HepG2 (cell line): ENCODE results near the gene SRGAP3.

Source experiments
- ADNP ChIP-seq: sonication (generic); formaldehyde crosslinking; IDR thresholded peaks from 2 replicates; pipeline ENCODE4 v1.4.0; 2020; ENCODE audit warnings: missing genetic modification reagents
- GTF2F1 ChIP-seq: fragments of 150-350 bp; IDR thresholded peaks from 2 replicates; pipeline ENCODE4 v1.6.1; 2014; ENCODE audit warnings: low read length
- MAF1 ChIP-seq: sonication (generic); formaldehyde crosslinking; IDR thresholded peaks from 2 replicates; pipeline ENCODE4 v1.5.0; 2020; ENCODE audit warnings: missing genetic modification reagents, borderline replicate concordance
- POLR2A ChIP-seq, 2 experiments: IDR thresholded peaks; 2 replicates each; pipeline ENCODE4 v1.6.1; 2011; ENCODE audit warnings: low read depth in 2 of 2, low read length in 2 of 2, mild to moderate bottlenecking in 1 of 2, moderate library complexity in 1 of 2; ENCODE audit not compliant: insufficient read depth in 1 of 2

GRCh38 chr3:9183011-9183410 lies 66.4 kb downstream of the SRGAP3 start:
- TF ChIP-seq POLR2A (IDR thresholded peaks at IDR 0.05; ENCODE audit: insufficient read depth in 1 of 2, low read depth in 2 of 2, low read length in 2 of 2) = no peak
- no peak for TF ChIP-seq ADNP
- no peak for TF ChIP-seq MAF1 (CRISPR knock-in tag)
- no peak for TF ChIP-seq GTF2F1
